Osteocyte (in vitro differentiated cells): Measurements from ENCODE around the gene PRKCQ. TPM values are rescaled to one million over a fixed set of nuclear protein-coding genes. Genes with fewer than 3 reads are reported as not detected.

Source experiments
- DNase-seq: peaks from one replicate; pipeline ENCODE4 v3.0.0; 2021; ENCODE audit warnings: mixed read lengths; ENCODE audit not compliant: unreplicated experiment; ENCODE audit errors: extremely low spot score
- H3K27ac Mint-ChIP-seq: one replicate; pipeline ENCODE4 v1.8.0; 2021; ENCODE audit warnings: mild to moderate bottlenecking, mixed read lengths; ENCODE audit not compliant: unreplicated experiment
- H3K27me3 Mint-ChIP-seq: one replicate; pipeline ENCODE4 v1.8.0; 2021; ENCODE audit warnings: mixed read lengths; ENCODE audit not compliant: unreplicated experiment
- H3K36me3 Mint-ChIP-seq: one replicate; pipeline ENCODE4 v1.8.0; 2021; ENCODE audit warnings: mixed read lengths; ENCODE audit not compliant: unreplicated experiment
- H3K4me1 Mint-ChIP-seq: one replicate; pipeline ENCODE4 v1.8.0; 2021; ENCODE audit warnings: mixed read lengths; ENCODE audit not compliant: unreplicated experiment
- H3K4me3 Mint-ChIP-seq: one replicate; pipeline ENCODE4 v1.8.0; 2021; ENCODE audit warnings: mild to moderate bottlenecking, moderate library complexity, mixed read lengths; ENCODE audit not compliant: unreplicated experiment
- H3K9me3 Mint-ChIP-seq: one replicate; pipeline ENCODE4 v1.8.0; 2021; ENCODE audit warnings: mixed read lengths; ENCODE audit not compliant: unreplicated experiment
- CTCF ChIP-seq: fragments of 200-600 bp; sonication (generic); IDR thresholded peaks from 2 replicates; pipeline ENCODE4 v1.5.0; 2021; ENCODE audit warnings: antibody characterized with exemption, mild to moderate bottlenecking, moderate library complexity
- total RNA-seq: library from RNA; stranded (reverse); gene quantifications from 2 replicates; pipeline ENCODE4 v1.2.1, GENCODE V29; 2021

The PRKCQ gene
- total RNA-seq, 1 donor from 2014 or later: 0.11 TPM

- Mint-ChIP-seq H3K9me3 (no peaks in the 10 kb centered on the region), H3K4me3 (no peak overlapping the region), H3K27me3 (no peaks in the 10 kb centered on the region), H3K36me3 (no peaks in the 10 kb centered on the region), H3K27ac (no peak overlapping the region), H3K4me1 (peaks cover 34% of the 10 kb centered on the region)
- no peak for DNase-seq
- TF ChIP-seq CTCF: no peak
Measured at GRCh38 chr10:6396652-6397051, 183.4 kb downstream of the PRKCQ start.

- no peak overlapping the region for H3K4me3 Mint-ChIP-seq
- no peak for DNase-seq
- H3K27ac Mint-ChIP-seq: no peak overlapping the region
- H3K27me3 Mint-ChIP-seq: no peaks in the 10 kb centered on the region
- peaks cover 30% of the 10 kb centered on the region for H3K4me1 Mint-ChIP-seq
- H3K36me3 Mint-ChIP-seq: no peaks in the 10 kb centered on the region
- peaks cover under 1% of the 10 kb centered on the region for H3K9me3 Mint-ChIP-seq
- no peak for TF ChIP-seq CTCF
Measured at GRCh38 chr10:6396226-6396625, 183.8 kb downstream of the PRKCQ start.

- TF ChIP-seq CTCF: no peak
- Mint-ChIP-seq H3K27me3 (no peaks in the 10 kb centered on the region), H3K4me1 (peaks cover 27% of the 10 kb centered on the region), H3K9me3 (peaks cover 5% of the 10 kb centered on the region), H3K36me3 (no peaks in the 10 kb centered on the region), H3K27ac (no peak overlapping the region), H3K4me3 (no peak overlapping the region)
- no peak for DNase-seq
Measured at GRCh38 chr10:6395606-6396005, 184.5 kb downstream of the PRKCQ start.

- no peak for TF ChIP-seq CTCF
- peaks cover 13% of the 10 kb centered on the region for H3K4me1 Mint-ChIP-seq
- no peak for DNase-seq
Measured at GRCh38 chr10:6394084-6394483, 186.0 kb downstream of the PRKCQ start.

GRCh38 chr10:6393168-6393567 lies 186.9 kb downstream of the PRKCQ start:
- Mint-ChIP-seq H3K9me3 (peaks cover 18% of the 10 kb centered on the region), H3K4me3 (no peak overlapping the region), H3K4me1 (peaks cover 6% of the 10 kb centered on the region), H3K27me3 (no peaks in the 10 kb centered on the region), H3K27ac (no peak overlapping the region), H3K36me3 (peaks cover 4% of the 10 kb centered on the region)
- DNase-seq: no peak
- no peak for TF ChIP-seq CTCF

More at GRCh38 chr10:6394084-6394483, 186.0 kb downstream of the PRKCQ start:
- H3K27me3 Mint-ChIP-seq: no peaks in the 10 kb centered on the region
- no peak overlapping the region for H3K4me3 Mint-ChIP-seq
- H3K27ac Mint-ChIP-seq: no peak overlapping the region
- H3K36me3 Mint-ChIP-seq: peaks cover 4% of the 10 kb centered on the region
- peaks cover 18% of the 10 kb centered on the region for H3K9me3 Mint-ChIP-seq
